Stimulated activated CD4-positive, alpha-beta T cell treated with anti-CD3 and anti-CD28 coated beads, Interleukin-1b, Interleukin-23, amount 100 ng/mL, for 1 hour (primary cell): Measurements from ENCODE around the gene ACO1.
A peak's percentile ranks its signal among the peaks of the same experiment; 100 is the strongest.
"Not testable (repeated sequence)": the region's sequence is repeated elsewhere in the genome, so short reads cannot be mapped to it uniquely, and the experiment has no call there.

Experiments used
- DNase-seq, 2 donors: peaks; one replicate each; pipeline ENCODE4 v3.0.0-alpha.2; 2020; ENCODE audit warnings: low read depth in 2 of 2

The ACO1 gene

GRCh38 chr9:32384364-32385151, at the start of gene ACO1:
ACO1 (plus strand) TSS chr9:32384643; CDS start chr9:32405507, 20,864 bp downstream.
- peak; percentile 74 to 84 for DNase-seq

GRCh38 chr9:32334916-32335895, 49.2 kb upstream of the ACO1 start:
- no peak for DNase-seq

GRCh38 chr9:32339424-32339823, 45.0 kb upstream of the ACO1 start:
- DNase-seq = no peak

- no peak for DNase-seq
Measured at GRCh38 chr9:32340361-32340760, 44.1 kb upstream of the ACO1 start.

GRCh38 chr9:32344551-32345182, 39.8 kb upstream of the ACO1 start:
- DNase-seq = no peak

GRCh38 chr9:32345243-32345642, 39.2 kb upstream of the ACO1 start:
- no peak for DNase-seq

- no peak for DNase-seq
Measured at GRCh38 chr9:32347571-32347970, 36.9 kb upstream of the ACO1 start.

GRCh38 chr9:32348106-32348695, 36.2 kb upstream of the ACO1 start:
- no peak for DNase-seq

GRCh38 chr9:32349013-32349412, 35.4 kb upstream of the ACO1 start:
- no peak for DNase-seq

GRCh38 chr9:32350682-32351081, 33.8 kb upstream of the ACO1 start:
- DNase-seq = no peak

GRCh38 chr9:32351845-32352244, 32.6 kb upstream of the ACO1 start:
- DNase-seq = no peak

- not testable (repeated sequence) for DNase-seq
Measured at GRCh38 chr9:32353476-32353875, 31.0 kb upstream of the ACO1 start.

GRCh38 chr9:32359452-32359851, 25.0 kb upstream of the ACO1 start:
- no peak for DNase-seq

GRCh38 chr9:32360983-32361673, 23.3 kb upstream of the ACO1 start:
- DNase-seq = no peak

GRCh38 chr9:32371279-32371678, 13.2 kb upstream of the ACO1 start:
- DNase-seq = no peak

- no peak for DNase-seq
Measured at GRCh38 chr9:32371679-32372078, 12.8 kb upstream of the ACO1 start.

- DNase-seq = no peak
Measured at GRCh38 chr9:32376285-32376684, 8.2 kb upstream of the ACO1 start.

GRCh38 chr9:32378496-32378895, 5.9 kb upstream of the ACO1 start:
- peak in 1 of 2 donors; percentile 3 for DNase-seq

- peak in 1 of 2 donors; percentile 7 for DNase-seq
Measured at GRCh38 chr9:32378993-32379729, 5.3 kb upstream of the ACO1 start.

- no peak for DNase-seq
Measured at GRCh38 chr9:32380944-32381343, 3.5 kb upstream of the ACO1 start.
